Upper lobe of left lung (tissue), 4 donors: ENCODE results near the gene MRM1.

Source experiments
- EP300 ChIP-seq, 4 donors: sonication (generic); formaldehyde crosslinking; IDR thresholded peaks; one replicate each; pipeline ENCODE4 v1.5.1; 2017; ENCODE audit warnings: antibody characterized with exemption in 4 of 4, control low read depth in 2 of 4
- POLR2A ChIP-seq, 4 donors: fragments of 450-650 bp; IDR thresholded peaks; one replicate each; pipeline ENCODE4 v1.5.1; 2016 to 2017; ENCODE audit warnings: antibody characterized with exemption in 4 of 4, mild to moderate bottlenecking in 2 of 4
- POLR2AphosphoS5 ChIP-seq, 2 donors: sonication (generic); formaldehyde crosslinking; IDR thresholded peaks; one replicate each; pipeline ENCODE4 v1.5.1; 2017; ENCODE audit warnings: antibody characterized with exemption in 2 of 2
- TF ChIP-seq, protein P1 (sequence below), 6 experiments: fragments of 450-650 bp in 4 of 6; fragments of 200-600 bp in 2 of 6; sonication (generic) in 2 of 6; IDR thresholded peaks; one replicate each; pipeline ENCODE4 v1.5.1; 2016 to 2019; ENCODE audit warnings: antibody characterized with exemption in 6 of 6

DNA sequence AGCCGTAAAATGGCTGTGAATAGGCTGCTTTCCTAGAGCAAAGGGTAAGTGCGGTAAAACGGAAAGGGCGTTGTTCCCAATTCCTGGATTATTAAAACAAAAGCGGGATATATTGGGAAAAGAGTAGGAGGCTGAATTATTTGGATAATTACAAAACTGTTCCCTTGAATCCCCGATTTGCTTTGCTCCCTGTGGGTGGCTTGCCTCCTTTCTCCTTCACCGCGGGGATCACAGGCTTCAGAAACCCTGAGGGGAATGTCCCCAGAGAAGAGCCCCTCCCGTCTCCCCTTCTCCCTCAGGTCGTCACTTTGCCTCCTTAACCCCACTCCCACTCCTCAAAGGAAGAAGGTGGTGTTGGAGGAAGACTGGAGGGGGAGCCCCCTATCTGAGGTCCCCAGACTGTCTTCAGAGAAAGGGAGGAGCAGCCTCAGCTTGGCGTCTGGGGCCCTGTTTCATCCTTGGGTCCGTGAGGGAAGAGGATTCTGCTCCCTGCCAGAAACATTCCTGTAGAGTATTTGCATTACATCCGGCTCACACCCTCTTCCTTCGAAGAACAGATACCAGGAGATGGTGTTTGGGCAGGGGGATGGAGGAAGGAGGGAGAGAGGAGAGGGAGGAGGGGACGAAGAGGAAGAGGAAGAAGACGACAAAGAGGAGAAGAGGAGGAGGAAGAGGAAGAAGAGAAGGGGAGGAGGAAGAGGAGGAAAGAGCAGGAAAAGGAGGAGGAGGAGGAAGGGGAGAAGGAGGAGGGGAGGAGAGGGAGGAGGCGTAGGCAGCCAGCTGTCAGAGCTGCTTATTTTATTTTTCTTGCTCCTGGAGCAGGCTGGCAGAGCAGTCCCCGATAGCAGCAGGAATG lies 31.8 kb downstream of the MRM1 start:
- TF ChIP-seq, protein P1, sequence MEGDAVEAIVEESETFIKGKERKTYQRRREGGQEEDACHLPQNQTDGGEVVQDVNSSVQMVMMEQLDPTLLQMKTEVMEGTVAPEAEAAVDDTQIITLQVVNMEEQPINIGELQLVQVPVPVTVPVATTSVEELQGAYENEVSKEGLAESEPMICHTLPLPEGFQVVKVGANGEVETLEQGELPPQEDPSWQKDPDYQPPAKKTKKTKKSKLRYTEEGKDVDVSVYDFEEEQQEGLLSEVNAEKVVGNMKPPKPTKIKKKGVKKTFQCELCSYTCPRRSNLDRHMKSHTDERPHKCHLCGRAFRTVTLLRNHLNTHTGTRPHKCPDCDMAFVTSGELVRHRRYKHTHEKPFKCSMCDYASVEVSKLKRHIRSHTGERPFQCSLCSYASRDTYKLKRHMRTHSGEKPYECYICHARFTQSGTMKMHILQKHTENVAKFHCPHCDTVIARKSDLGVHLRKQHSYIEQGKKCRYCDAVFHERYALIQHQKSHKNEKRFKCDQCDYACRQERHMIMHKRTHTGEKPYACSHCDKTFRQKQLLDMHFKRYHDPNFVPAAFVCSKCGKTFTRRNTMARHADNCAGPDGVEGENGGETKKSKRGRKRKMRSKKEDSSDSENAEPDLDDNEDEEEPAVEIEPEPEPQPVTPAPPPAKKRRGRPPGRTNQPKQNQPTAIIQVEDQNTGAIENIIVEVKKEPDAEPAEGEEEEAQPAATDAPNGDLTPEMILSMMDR (IDR thresholded peaks at IDR 0.05) = no peak
- TF ChIP-seq POLR2A (IDR thresholded peaks at IDR 0.05) (no peak), POLR2AphosphoS5 (IDR thresholded peaks at IDR 0.05) (no peak), EP300 (IDR thresholded peaks at IDR 0.05) (no peak)
